Mononuclear cell (primary cell): ENCODE data around the gene DQX1. TPM values are rescaled to one million over a fixed set of nuclear protein-coding genes. Genes with fewer than 3 reads are reported as not detected.
"Not testable (repeated sequence)": the region's sequence is repeated elsewhere in the genome, so short reads cannot be mapped to it uniquely, and the experiment has no call there.

Source experiments
- H3K27me3 ChIP-seq: 2 replicates; pipeline ENCODE4 v1.6.0; 2011; ENCODE audit warnings: low read length, control low read depth; ENCODE audit not compliant: insufficient read depth
- H3K4me1 ChIP-seq: 2 replicates; pipeline ENCODE4 v1.5.1; 2011; ENCODE audit warnings: mild to moderate bottlenecking, low read length, control low read depth; ENCODE audit not compliant: insufficient read depth
- H3K4me3 ChIP-seq: 2 replicates; pipeline ENCODE4 v1.5.1; 2011; ENCODE audit warnings: mild to moderate bottlenecking, low read length, moderate library complexity
- H3K9me3 ChIP-seq: 2 replicates; pipeline ENCODE4 v1.5.1; 2011; ENCODE audit warnings: low read depth, mild to moderate bottlenecking, control low read depth, low read length
- total RNA-seq: library from RNA; depleted of rRNA; stranded (reverse); fragments of >200 nt; gene quantifications from one replicate; pipeline ENCODE4 v1.2.3, GENCODE V29; 2012

The DQX1 gene
- total RNA-seq, 1 donor = not detected

DNA sequence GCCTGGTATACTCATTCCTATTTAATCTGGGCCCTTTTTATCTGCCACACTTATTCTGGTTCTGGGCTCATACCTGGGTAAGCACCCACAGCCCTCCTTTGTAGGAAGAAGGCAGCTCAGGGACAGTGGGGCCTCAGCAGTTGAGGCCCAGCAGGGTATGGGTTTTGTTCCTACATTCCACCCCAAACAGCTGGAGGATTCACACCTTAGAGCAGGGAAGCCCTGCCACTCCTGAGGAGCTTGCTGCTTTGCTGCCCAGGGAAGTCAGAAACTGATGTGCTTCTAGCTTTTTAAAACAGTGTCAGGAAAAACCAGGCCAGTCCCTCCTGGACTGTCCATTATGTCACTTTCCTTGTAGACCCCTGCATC lies 25.5 kb downstream of the DQX1 start:
- H3K27me3 ChIP-seq = peaks cover 68% of the 10 kb centered on the region
- H3K9me3 ChIP-seq = no peaks in the 10 kb centered on the region
- H3K4me1 ChIP-seq = peaks cover 67% of the 10 kb centered on the region
- H3K4me3 ChIP-seq = no peak overlapping the region

DNA sequence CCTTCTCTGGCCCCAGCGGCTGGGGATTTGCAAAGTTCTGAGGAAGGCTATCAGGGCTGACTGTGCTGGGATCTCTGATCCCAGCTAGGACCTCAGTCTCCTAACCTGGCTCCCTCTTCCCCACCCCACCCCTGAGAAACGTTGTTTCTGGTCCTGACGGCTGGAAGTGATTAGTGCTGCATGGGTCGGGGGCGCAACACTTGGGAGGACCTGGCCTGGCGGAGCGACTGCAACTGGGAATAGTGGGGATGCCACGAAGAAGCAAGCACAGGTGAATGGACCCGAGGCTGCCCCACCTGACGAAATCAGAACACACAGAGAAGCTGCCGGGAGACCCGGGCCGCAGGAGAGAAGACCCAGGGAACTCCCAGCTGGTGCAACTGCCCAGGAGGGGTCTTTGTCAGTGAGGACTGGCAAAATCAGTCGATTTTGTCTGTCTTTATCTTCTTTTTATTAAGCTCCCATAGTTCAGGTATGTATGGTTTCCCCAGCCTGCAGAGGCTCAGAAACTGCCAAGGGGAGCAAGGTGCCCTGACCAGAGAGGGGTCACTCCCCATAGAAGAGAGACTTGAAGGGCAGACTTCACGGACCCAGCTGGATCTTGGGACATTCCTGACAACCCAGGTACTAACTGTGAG lies 26.0 kb downstream of the DQX1 start:
- Histone ChIP-seq H3K9me3 (no peaks in the 10 kb centered on the region), H3K4me1 (peaks cover 62% of the 10 kb centered on the region), H3K4me3 (no peak overlapping the region), H3K27me3 (peaks cover 68% of the 10 kb centered on the region)

DNA sequence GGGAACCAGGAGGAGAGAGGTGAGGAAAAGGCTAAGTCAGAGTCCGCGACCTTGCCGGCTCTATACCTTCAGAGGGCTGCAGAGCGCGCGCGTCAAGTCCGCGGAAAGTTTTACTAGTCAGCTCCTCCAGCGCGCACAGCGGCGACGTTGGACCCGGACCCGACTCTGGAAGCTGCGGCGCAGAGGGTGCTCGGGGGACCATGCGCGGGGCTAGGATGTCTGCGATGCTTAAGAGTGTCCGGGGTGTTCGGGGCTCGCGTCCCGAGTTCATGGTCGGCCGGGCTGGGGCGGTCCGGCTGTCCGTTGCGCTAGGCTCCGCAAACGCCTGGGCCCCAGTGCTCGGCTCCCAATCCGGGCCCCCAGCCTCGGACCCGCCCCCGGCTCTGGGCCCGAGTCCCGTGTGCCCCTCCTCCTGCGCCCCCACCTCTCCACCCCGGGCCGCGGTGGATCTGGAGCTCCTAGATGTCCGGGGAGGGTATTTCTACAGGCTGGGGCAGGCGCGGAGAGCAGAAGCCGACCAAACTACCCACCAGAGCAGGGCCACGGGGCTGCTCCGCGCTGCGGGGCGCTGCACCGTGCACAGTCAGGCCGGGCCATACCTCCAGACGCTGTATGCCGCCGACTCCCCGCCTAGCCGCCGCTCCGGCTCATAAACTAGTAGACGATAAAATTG lies 26.6 kb downstream of the DQX1 start, which contains the start of gene LBX2:
TSS of gene LBX2 (minus strand) at position 337 of the 673 bp plus-strand sequence. CDS start at position 271, 66 bp downstream.
- Histone ChIP-seq H3K27me3 (peaks cover 68% of the 10 kb centered on the region), H3K9me3 (no peaks in the 10 kb centered on the region), H3K4me3 (peak within 1 kb of the TSS; percentile 36), H3K4me1 (peaks cover 55% of the 10 kb centered on the region)

DNA sequence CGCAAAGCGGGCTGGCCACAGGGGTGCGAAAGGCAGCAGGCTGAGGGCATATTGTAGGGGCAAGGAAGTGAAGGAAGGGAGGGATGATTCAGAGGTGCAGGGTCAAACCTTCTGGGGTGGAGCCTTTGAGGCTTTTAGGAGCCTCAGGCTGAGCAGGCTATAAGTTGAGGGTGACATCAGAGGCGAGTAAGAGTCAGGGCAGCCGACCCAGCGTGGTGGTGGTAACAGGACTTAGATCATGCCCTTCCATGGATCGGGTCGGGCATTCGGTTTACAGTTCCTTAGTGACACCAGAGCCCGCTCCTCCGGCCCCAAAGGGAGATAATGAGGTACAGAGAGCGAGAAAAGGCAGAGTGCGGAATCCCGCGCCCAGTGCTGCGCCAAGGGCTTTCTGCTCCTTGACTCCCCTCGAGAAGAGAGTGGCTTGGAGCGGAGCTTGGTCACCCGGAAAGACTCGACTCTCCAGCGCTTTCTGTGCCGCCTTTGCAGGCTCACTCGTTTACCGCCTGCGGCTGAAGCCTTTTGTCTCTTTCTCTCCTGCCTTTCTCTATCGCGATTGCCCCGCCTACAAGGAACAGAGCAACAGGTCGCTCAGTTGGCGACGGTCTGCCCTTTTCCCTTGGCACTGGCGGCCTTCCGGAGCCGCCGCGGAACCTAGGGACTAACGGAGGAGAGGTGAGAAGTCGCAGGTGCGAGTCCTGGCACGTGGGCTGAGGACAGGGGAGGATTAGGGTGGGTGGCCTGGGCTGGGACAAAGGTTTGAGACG lies 27.3 kb downstream of the DQX1 start:
- Histone ChIP-seq H3K9me3 (no peaks in the 10 kb centered on the region), H3K27me3 (peaks cover 68% of the 10 kb centered on the region), H3K4me1 (peaks cover 48% of the 10 kb centered on the region), H3K4me3 (peak overlapping the region; percentile 36)

DNA sequence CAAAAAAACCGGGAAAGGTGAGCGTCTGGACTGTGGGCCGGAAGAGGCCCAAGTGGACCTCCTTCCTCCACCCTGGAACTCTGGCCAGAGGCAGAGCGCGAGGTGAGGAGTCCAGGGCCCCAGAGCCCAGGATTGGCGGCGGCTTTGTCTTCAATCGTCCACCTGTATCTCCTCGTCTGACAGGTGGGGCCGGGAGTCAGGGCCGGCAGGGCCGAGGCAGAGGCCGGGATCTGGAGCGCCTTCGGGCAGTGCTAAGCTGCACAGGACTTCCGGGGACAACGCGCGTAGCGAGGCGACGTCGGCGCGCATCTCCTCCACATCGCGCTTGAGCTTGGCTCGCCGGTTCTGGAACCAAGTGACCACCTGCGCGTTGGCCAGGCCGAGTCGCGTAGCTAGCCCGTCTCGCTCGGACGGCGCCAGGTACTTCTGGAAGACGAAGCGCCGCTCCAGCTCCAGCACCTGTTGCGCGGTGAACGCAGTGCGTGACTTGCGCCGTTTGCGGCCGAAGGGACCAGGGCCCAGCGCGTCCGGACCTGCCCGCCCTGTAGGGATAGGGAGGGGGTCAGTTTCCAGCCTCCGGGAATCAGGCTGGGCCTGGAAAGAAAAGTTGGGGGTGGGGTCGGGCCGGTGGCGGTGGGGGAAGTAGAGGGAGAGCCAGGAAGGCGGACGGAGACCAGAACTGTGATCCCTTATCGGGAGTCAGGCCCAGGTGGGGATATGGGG lies 28.1 kb downstream of the DQX1 start:
- H3K9me3 ChIP-seq = no peaks in the 10 kb centered on the region
- peaks cover 60% of the 10 kb centered on the region for H3K27me3 ChIP-seq
- peak overlapping the region; percentile 36 for H3K4me3 ChIP-seq
- peaks cover 41% of the 10 kb centered on the region for H3K4me1 ChIP-seq

DNA sequence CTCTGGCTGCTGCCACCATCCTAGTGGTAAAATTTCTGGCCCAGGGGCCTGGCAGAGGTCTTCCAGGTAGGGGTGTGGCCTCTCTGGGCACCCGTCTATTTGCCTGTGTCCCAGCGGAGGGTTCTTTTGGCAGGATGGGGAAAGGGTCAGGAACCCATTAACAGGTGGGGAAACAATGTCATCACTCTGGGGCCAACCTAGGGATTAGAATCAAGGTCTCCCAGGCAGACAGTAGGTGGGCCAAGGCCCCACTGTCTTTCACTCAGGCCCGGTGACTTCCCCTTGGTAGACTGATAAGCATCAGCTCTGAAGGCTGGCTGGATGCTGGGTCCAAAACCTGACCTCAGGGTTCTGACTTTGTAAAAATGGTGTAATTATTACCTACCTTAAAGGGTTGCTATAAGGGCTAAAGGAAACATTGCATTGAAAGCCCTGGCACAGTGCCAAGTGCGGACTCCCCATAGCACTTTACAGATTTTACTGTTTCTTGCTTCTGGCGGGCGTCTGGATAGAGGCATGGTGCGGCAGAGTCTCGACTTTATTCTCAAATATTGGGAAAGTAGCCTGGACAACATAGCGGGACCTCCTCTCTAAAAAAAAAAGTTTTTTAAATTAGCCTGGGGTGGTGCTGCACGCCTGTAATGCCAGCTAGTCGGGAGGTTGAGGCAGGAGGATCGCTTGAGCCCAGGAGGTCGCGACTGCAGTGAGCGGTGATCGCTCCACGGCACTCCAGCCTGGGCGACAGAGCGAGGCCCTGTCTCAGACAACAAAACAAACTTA lies 28.8 kb downstream of the DQX1 start:
- peaks cover 33% of the 10 kb centered on the region for H3K4me1 ChIP-seq
- H3K27me3 ChIP-seq = peaks cover 53% of the 10 kb centered on the region
- H3K9me3 ChIP-seq = no peaks in the 10 kb centered on the region
- H3K4me3 ChIP-seq = no peak overlapping the region

DNA sequence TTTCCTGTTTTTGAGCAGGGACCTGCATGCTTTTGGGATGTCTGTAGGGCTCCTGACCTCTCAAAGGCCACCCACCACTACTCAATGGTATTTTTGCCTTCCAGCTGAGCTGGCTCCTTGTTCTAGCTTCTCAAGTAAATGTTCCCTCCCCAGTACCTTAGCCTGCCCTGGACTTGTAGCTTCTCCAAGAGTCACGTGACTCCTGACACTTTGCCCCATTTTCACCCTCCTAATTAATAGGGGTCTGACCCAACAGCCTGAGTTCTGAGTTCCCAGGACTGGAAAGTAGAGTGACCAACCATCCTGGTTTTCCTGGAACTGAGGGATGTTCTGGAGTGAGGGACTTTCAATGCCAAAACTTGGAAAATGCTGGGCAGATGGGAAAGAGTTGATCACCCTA lies 30.6 kb downstream of the DQX1 start:
- H3K9me3 ChIP-seq = no peaks in the 10 kb centered on the region
- H3K27me3 ChIP-seq = peaks cover 36% of the 10 kb centered on the region
- peaks cover 28% of the 10 kb centered on the region for H3K4me1 ChIP-seq
- no peak overlapping the region for H3K4me3 ChIP-seq

DNA sequence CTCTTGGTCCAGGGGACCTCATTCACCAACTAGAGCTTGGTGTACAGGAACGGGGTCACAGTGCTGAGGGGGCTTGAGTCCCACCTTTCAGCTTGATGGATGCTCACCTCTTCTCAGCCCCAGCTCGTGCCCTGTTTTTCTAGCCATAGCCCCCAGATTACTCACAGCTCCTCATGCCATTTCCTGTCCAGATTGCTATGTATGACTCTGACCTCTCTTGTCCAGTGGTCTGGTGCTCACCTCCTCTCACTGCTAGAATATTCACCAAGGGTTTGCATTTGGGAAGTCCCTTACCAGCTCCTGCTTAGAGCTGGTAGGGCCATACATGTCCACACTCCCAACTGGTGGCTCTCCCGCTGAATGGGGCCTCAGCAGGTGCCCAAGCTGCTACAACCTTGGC lies 32.5 kb downstream of the DQX1 start:
- H3K4me1 ChIP-seq = peaks cover 14% of the 10 kb centered on the region
- H3K27me3 ChIP-seq = peaks cover 17% of the 10 kb centered on the region
- no peaks in the 10 kb centered on the region for H3K9me3 ChIP-seq
- no peak overlapping the region for H3K4me3 ChIP-seq

DNA sequence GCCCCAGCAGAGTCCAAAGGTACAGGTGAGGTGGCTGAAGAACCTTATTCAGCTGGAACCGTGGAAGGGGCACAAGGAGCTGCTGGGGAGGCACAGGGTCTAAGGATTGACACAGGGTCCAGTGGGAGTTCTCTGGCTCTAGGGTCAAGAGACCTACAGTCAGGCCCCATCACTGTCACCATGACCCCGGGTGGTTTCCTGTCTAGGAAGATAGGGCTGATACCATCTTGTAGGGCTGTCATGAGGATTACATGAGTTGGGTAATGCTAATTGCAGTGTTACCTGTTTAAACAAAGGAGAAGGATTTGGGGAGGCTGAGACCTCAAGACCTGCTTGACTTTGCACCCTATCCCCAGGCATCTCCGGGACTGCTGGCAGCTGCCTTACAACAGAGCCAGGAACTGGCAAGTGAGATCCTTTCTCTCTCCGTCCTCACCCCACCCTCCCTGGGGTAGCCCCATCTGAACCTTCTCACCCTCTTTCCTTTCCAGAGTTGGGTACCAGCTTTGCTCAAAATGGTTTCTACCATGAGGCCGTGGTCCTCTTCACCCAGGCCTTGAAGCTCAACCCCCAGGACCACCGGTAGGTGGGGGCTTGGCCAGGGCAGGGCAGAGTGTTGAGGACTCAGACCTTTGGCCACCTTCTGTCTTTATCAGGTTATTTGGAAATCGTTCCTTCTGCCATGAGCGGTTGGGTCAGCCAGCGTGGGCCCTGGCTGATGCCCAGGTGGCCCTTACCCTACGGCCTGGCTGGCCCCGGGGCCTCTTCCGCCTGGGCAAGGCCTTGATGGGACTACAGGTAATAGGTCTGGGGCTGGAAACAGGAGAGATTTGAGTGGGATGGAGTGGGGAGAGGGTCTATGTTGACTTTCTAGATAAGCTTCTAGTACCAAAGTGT lies 34.1 kb downstream of the DQX1 start:
- Histone ChIP-seq H3K27me3 (peaks cover under 1% of the 10 kb centered on the region), H3K9me3 (no peaks in the 10 kb centered on the region), H3K4me1 (no peaks in the 10 kb centered on the region), H3K4me3 (no peak overlapping the region)

DNA sequence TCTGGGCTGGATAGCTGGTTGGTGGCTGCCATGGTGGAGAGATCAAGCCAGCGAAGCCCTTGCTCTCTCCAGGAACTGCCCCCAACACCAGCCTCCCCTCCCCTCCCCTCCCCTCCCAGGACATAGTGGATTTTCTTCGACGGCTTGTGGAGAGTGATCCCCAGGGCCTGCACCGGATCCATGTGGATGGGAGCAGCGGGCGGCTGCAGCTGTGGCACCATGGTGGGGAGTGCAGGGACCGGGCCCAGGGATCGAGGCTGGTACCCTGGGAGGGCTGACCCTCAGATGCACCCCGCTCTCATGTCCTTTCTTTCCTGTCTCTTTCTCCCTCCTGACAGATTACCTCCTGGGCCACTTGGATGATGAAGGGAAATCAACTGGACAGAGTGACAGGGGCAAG lies 36.1 kb downstream of the DQX1 start:
- Histone ChIP-seq H3K9me3 (no peaks in the 10 kb centered on the region), H3K4me3 (no peak overlapping the region), H3K27me3 (no peaks in the 10 kb centered on the region), H3K4me1 (no peaks in the 10 kb centered on the region)

DNA sequence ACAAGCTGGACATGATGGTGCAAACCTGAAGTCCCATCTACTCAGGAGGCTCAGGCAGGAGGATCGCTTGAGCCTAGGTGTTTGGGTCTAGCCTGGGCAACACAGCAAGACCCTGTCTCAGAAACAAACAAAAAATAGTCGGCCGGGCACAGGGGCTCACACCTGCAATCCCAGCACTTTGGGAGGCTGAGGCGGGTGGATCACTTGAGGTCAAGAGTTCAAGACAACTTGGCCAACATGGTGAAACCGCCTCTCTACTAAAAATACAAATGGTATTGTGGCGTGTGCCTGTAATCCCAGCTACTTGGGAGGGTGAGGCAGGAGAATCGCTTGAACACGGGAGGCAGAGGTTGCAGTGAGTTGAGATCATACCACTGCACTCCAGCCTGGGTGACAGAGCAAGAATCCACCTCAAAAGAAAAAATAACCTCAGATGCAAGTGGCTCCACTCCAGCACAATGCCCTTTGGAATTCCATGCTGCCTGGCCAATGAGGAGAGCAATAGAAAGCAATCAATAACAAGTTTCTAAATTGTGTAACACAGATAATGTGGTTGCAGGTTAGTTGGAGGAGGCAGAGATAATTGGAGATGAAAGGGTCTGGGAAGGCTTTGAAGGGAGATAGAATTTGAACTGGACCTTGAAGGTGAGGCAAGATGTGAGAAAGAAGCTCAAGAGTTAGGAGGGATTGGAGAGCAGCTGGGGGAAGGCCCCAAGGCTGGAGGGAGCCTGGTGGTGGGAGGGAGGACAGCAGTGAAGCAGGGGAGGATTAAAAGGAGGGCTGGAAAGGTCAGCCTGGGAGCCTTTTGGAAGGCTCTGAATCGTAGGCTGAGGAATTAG lies 37.2 kb downstream of the DQX1 start:
- no peaks in the 10 kb centered on the region for H3K27me3 ChIP-seq
- no peak overlapping the region for H3K4me3 ChIP-seq
- peaks cover 5% of the 10 kb centered on the region for H3K4me1 ChIP-seq
- no peaks in the 10 kb centered on the region for H3K9me3 ChIP-seq

DNA sequence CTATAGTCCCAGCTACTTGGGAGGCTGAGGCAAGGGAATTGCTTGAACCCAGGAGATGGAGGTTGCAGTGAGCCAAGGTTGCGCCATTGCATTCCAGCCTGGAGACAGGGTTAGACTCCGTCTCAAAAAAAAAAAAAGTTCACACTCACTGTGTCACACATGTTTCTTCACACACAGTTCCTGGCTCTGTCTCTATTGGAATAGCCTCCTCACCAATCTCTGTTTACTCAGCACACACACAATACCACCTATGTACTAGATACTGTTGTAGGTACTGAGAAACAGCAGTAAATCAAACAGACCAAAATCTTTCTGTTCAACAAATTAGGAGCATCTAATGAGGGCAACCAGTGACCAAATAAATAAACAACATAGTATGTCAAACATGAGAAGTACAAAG lies 39.9 kb downstream of the DQX1 start:
- no peaks in the 10 kb centered on the region for H3K9me3 ChIP-seq
- H3K27me3 ChIP-seq = no peaks in the 10 kb centered on the region
- no peak overlapping the region for H3K4me3 ChIP-seq
- peaks cover 24% of the 10 kb centered on the region for H3K4me1 ChIP-seq

DNA sequence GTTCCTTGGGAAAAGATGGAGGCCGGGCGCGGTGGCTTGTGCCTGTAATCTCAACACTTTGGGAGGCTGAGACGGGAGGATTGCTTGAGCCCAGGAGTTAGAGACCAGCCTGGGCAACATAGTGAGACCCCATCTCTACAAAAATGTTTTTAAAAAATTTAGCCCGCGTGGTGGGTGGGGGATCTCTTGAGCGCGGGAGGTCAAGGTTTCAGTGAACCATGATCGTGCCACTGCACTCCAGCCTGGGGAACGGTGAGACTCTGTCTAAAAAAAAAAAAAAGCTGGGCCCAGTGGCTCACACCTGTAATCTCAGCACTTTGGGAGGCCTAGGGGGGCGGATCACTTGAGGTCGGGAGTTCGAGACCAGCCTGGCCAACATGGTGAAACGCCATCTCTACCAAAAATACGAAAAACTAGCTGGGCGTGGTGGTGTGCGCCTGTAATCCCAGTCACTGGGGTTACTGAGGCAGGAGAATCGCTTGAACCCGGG lies 42.3 kb downstream of the DQX1 start:
- Histone ChIP-seq H3K4me3 (peak overlapping the region; percentile 86), H3K4me1 (peaks cover 33% of the 10 kb centered on the region)
- not testable (repeated sequence) for H3K9me3 ChIP-seq, H3K27me3 ChIP-seq
